CD8-positive, alpha-beta memory T cell (primary cell): ENCODE measurements around the gene CIAO3. TPM values are rescaled to one million over a fixed set of nuclear protein-coding genes. Genes with fewer than 3 reads are reported as not detected.

Experiments
- CTCF ChIA-PET: fragments of 350-600 bp; sonication (Branson Sonifier 250); formaldehyde crosslinking; loops from one replicate; lab custom pipeline; 2021; ENCODE audit warnings: antibody characterized with exemption; lab: Charles Lee
- POLR2A ChIA-PET: fragments of 350-600 bp; sonication (Branson Sonifier 250); formaldehyde crosslinking; loops from one replicate; lab custom pipeline; 2021; ENCODE audit warnings: antibody characterized with exemption; lab: Charles Lee
- DNase-seq, 5 donors: peaks; one replicate each; pipeline versions ENCODE4 v3.0.0 to v3.0.0-alpha.2; 2020 to 2022; ENCODE audit warnings: mixed read lengths in 1 of 5
- H3K27ac ChIP-seq: one replicate; pipeline ENCODE4 v1.7.0; 2013; ENCODE audit warnings: low read depth, mild to moderate bottlenecking, low read length, moderate library complexity
- H3K27me3 ChIP-seq: 2 replicates; pipeline ENCODE4 v1.7.0; 2013; ENCODE audit warnings: low read length, mild to moderate bottlenecking; ENCODE audit not compliant: insufficient read depth, poor library complexity, severe bottlenecking
- H3K36me3 ChIP-seq: 2 replicates; pipeline ENCODE4 v1.7.0; 2013; ENCODE audit warnings: mild to moderate bottlenecking, low read length, moderate library complexity; ENCODE audit not compliant: insufficient read depth
- H3K4me1 ChIP-seq: 2 replicates; pipeline ENCODE4 v1.7.0; 2013; ENCODE audit warnings: mild to moderate bottlenecking, low read length, moderate library complexity; ENCODE audit not compliant: insufficient read depth
- H3K4me3 ChIP-seq: 2 replicates; pipeline ENCODE4 v1.7.0; 2013; ENCODE audit warnings: mild to moderate bottlenecking, low read length
- H3K9me3 ChIP-seq: 2 replicates; pipeline ENCODE4 v1.7.0; 2013; ENCODE audit warnings: mild to moderate bottlenecking, low read length
- H3K27ac Mint-ChIP-seq, 8 donors: one replicate each; pipeline ENCODE4 v1.8.0; 2020 to 2021; ENCODE audit warnings: mixed read lengths in 8 of 8, mild to moderate bottlenecking in 6 of 8, inconsistent platforms in 3 of 8, moderate library complexity in 3 of 8
- H3K27me3 Mint-ChIP-seq, 2 donors: one replicate each; pipeline ENCODE4 v1.8.0; 2020 to 2021; ENCODE audit warnings: mixed read lengths in 2 of 2, mild to moderate bottlenecking in 1 of 2, moderate library complexity in 1 of 2
- H3K36me3 Mint-ChIP-seq, 3 donors: one replicate each; pipeline ENCODE4 v1.8.0; 2020 to 2021; ENCODE audit warnings: mixed read lengths in 3 of 3, inconsistent platforms in 1 of 3, mild to moderate bottlenecking in 1 of 3
- H3K4me1 Mint-ChIP-seq, 3 donors: one replicate each; pipeline ENCODE4 v1.8.0; 2020 to 2021; ENCODE audit warnings: mixed read lengths in 3 of 3, inconsistent platforms in 1 of 3, mild to moderate bottlenecking in 1 of 3
- H3K4me3 Mint-ChIP-seq, 7 donors: one replicate each; pipeline ENCODE4 v1.8.0; 2020 to 2021; ENCODE audit warnings: mixed read lengths in 7 of 7, mild to moderate bottlenecking in 6 of 7, moderate library complexity in 4 of 7, inconsistent platforms in 2 of 7
- H3K9me3 Mint-ChIP-seq, 5 donors: one replicate each; pipeline ENCODE4 v1.8.0; 2020 to 2022; ENCODE audit warnings: mixed read lengths in 5 of 5, mild to moderate bottlenecking in 3 of 5, moderate library complexity in 2 of 5, inconsistent platforms in 1 of 5
- polyA plus RNA-seq: library from polyadenylated mRNA; unstranded; fragments of 300-500 nt; fragmentation: Illumina TruSeq; gene quantifications from one replicate; pipeline ENCODE4 v1.2.3, GENCODE V29; 2021
- total RNA-seq, 2 experiments: library from RNA; stranded (reverse); gene quantifications; one replicate each; pipeline ENCODE4 v1.2.3, GENCODE V29; 2021

CIAO3 gene
- total and polyA plus RNA-seq, 3 experiments from 2014 or later = 23.1 to 37.9 (median 34.8) TPM

GRCh38 chr16:704047-704446 is 36.8 kb downstream of the CIAO3 start:
- Mint-ChIP-seq H3K27ac (no peak overlapping the region), H3K9me3 (no peaks in the 10 kb centered on the region), H3K27me3 (peaks cover 34% of the 10 kb centered on the region in 2 donors)

GRCh38 chr16:703406-703805 is 37.4 kb downstream of the CIAO3 start:
- Histone ChIP-seq H3K4me1 (peaks cover 22% of the 10 kb centered on the region), H3K9me3 (no peaks in the 10 kb centered on the region), H3K4me3 (no peak overlapping the region), H3K36me3 (no peaks in the 10 kb centered on the region), H3K27ac (no peak overlapping the region), H3K27me3 (peaks cover 47% of the 10 kb centered on the region)
- no peak for DNase-seq
- Mint-ChIP-seq H3K4me3 (no peak overlapping the region), H3K36me3 (no peaks in the 10 kb centered on the region), H3K27me3 (peaks cover 28% of the 10 kb centered on the region in 2 donors), H3K4me1 (peaks cover 11 to 32% (median 13%) of the 10 kb centered on the region in 3 donors), H3K27ac (no peak overlapping the region), H3K9me3 (no peaks in the 10 kb centered on the region)
- POLR2A ChIA-PET = interaction anchor here (1.1 kb wide), 1 partner anchor 28 kb away, joined by 3 read pairs; the partner anchor contains the start of gene RHBDL1
- CTCF ChIA-PET = interaction anchor here (1.0 kb wide), 1 partner anchor 9 kb away, joined by 4 read pairs; no protein-coding TSS in a partner anchor

More at GRCh38 chr16:704047-704446, 36.8 kb downstream of the CIAO3 start:
- ChIA-PET POLR2A (interaction anchor here (1.1 to 1.2 kb wide), 2 partner anchors 8 to 29 kb away, joined by 3 read pairs; partner anchors contain the start of gene RHBDL1), CTCF (interaction anchor here (1.0 kb wide), 1 partner anchor 8 kb away, joined by 4 read pairs; no protein-coding TSS in a partner anchor)
- H3K36me3 ChIP-seq = no peaks in the 10 kb centered on the region
- peaks cover 8 to 28% (median 10%) of the 10 kb centered on the region in 3 donors for H3K4me1 Mint-ChIP-seq
- no peaks in the 10 kb centered on the region for H3K9me3 ChIP-seq
- H3K4me3 Mint-ChIP-seq = no peak overlapping the region
- no peaks in the 10 kb centered on the region for H3K36me3 Mint-ChIP-seq
- no peak overlapping the region for H3K27ac ChIP-seq
- peaks cover 53% of the 10 kb centered on the region for H3K27me3 ChIP-seq
- H3K4me3 ChIP-seq = no peak overlapping the region
- DNase-seq = no peak
- peaks cover 20% of the 10 kb centered on the region for H3K4me1 ChIP-seq

GRCh38 chr16:702341-702740 is 38.5 kb downstream of the CIAO3 start:
- no peaks in the 10 kb centered on the region for H3K36me3 Mint-ChIP-seq
- POLR2A ChIA-PET = interaction anchor here (0.8 to 1.0 kb wide), 2 partner anchors 18 to 23 kb away, joined by 3 read pairs; no protein-coding TSS in a partner anchor
- H3K4me1 ChIP-seq = peaks cover 22% of the 10 kb centered on the region
- no peaks in the 10 kb centered on the region for H3K9me3 ChIP-seq
- CTCF ChIA-PET = interaction anchor here (1.1 kb wide), 1 partner anchor 10 kb away, joined by 4 read pairs; no protein-coding TSS in a partner anchor
- H3K9me3 Mint-ChIP-seq = no peaks in the 10 kb centered on the region
- H3K4me3 ChIP-seq = no peak overlapping the region
- no peak overlapping the region for H3K27ac Mint-ChIP-seq
- no peak overlapping the region for H3K27ac ChIP-seq
- peaks cover 11 to 34% (median 13%) of the 10 kb centered on the region in 3 donors for H3K4me1 Mint-ChIP-seq
- H3K27me3 ChIP-seq = peaks cover 40% of the 10 kb centered on the region
- H3K36me3 ChIP-seq = no peaks in the 10 kb centered on the region
- peak overlapping the region in 2 of 7 donors; percentile 23 to 66 for H3K4me3 Mint-ChIP-seq
- H3K27me3 Mint-ChIP-seq = peaks cover 19 to 20% of the 10 kb centered on the region in 2 donors
- DNase-seq = no peak

GRCh38 chr16:700684-701584 is 39.9 kb downstream of the CIAO3 start:
- peak; percentile 43 to 68 (median 49) for DNase-seq
- Histone ChIP-seq H3K36me3 (no peaks in the 10 kb centered on the region), H3K4me3 (no peak overlapping the region), H3K27me3 (peaks cover 34% of the 10 kb centered on the region), H3K4me1 (peaks cover 28% of the 10 kb centered on the region), H3K9me3 (no peaks in the 10 kb centered on the region), H3K27ac (no peak overlapping the region)
- CTCF ChIA-PET = no interaction called here
- Mint-ChIP-seq H3K9me3 (no peaks in the 10 kb centered on the region), H3K27ac (no peak overlapping the region), H3K27me3 (peaks cover 8 to 11% of the 10 kb centered on the region in 2 donors), H3K4me1 (peaks cover 11 to 35% (median 16%) of the 10 kb centered on the region in 3 donors), H3K36me3 (no peaks in the 10 kb centered on the region), H3K4me3 (peak overlapping the region in 1 of 7 donors; percentile 35)
- POLR2A ChIA-PET = no interaction called here

- CTCF ChIA-PET = interaction anchor here (0.7 to 1.8 kb wide), 5 partner anchors 13 to 327 kb away, joined by 3 to 4 read pairs (median 3); partner anchors contain the start of gene ANTKMT
Measured at GRCh38 chr16:698911-699671, 41.7 kb downstream of the CIAO3 start.

GRCh38 chr16:695355-696089 is 45.3 kb downstream of the CIAO3 start:
- peaks cover 0 to 2% (median 0%) of the 10 kb centered on the region in 3 donors for H3K36me3 Mint-ChIP-seq
- Histone ChIP-seq H3K27me3 (no peaks in the 10 kb centered on the region), H3K4me1 (peaks cover 29% of the 10 kb centered on the region), H3K27ac (peak overlapping the region; percentile 44), H3K9me3 (no peaks in the 10 kb centered on the region), H3K4me3 (peak overlapping the region; percentile 73), H3K36me3 (no peaks in the 10 kb centered on the region)
- peak; percentile 35 to 79 (median 65) for DNase-seq
- H3K27me3 Mint-ChIP-seq = peaks cover 0 to 1% of the 10 kb centered on the region in 2 donors
- CTCF ChIA-PET = interaction anchor here (0.9 to 1.8 kb wide), 9 partner anchors 13 to 59 kb away, joined by 3 to 10 read pairs (median 3); partner anchors contain the start of genes CIAO3, METTL26, RHOT2 and STUB1
- no peaks in the 10 kb centered on the region for H3K9me3 Mint-ChIP-seq
- POLR2A ChIA-PET = interaction anchor here (0.5 to 2.1 kb wide), 17 partner anchors 9 to 916 kb away, joined by 3 to 21 read pairs (median 4); partner anchors contain the start of genes ANTKMT, CAPN15, CCDC78 and CIAO3
- peak overlapping the region in 6 of 8 donors; percentile 5 to 86 (median 64) for H3K27ac Mint-ChIP-seq
- H3K4me3 Mint-ChIP-seq = peak overlapping the region; percentile 76 to 84 (median 80)
- peaks cover 27 to 50% (median 31%) of the 10 kb centered on the region in 3 donors for H3K4me1 Mint-ChIP-seq

More at GRCh38 chr16:698911-699671, 41.7 kb downstream of the CIAO3 start:
- peaks cover 34% of the 10 kb centered on the region for H3K4me1 ChIP-seq
- Mint-ChIP-seq H3K27ac (peak overlapping the region in 2 of 8 donors; percentile 38 to 49), H3K4me1 (peaks cover 18 to 45% (median 20%) of the 10 kb centered on the region in 3 donors), H3K36me3 (peaks cover 0 to 2% (median 0%) of the 10 kb centered on the region in 3 donors), H3K4me3 (peak overlapping the region in 6 of 7 donors; percentile 32 to 88 (median 64)), H3K9me3 (no peaks in the 10 kb centered on the region), H3K27me3 (peaks cover 8 to 10% of the 10 kb centered on the region in 2 donors)
- no peaks in the 10 kb centered on the region for H3K36me3 ChIP-seq
- H3K4me3 ChIP-seq = no peak overlapping the region
- peaks cover 23% of the 10 kb centered on the region for H3K27me3 ChIP-seq
- no peaks in the 10 kb centered on the region for H3K9me3 ChIP-seq
- POLR2A ChIA-PET = interaction anchor here (0.7 to 1.1 kb wide), 5 partner anchors 12 to 51 kb away, joined by 3 to 6 read pairs (median 3); no protein-coding TSS in a partner anchor
- no peak overlapping the region for H3K27ac ChIP-seq
- no peak for DNase-seq
